GM12878 (cell line): ENCODE results near the gene TECR. TPM values are rescaled to one million over a fixed set of nuclear protein-coding genes. Genes with fewer than 3 reads are reported as not detected.

Source experiments
- ATF2 ChIP-seq: IDR thresholded peaks from 2 replicates; pipeline ENCODE4 v1.6.1; 2012; ENCODE audit warnings: low read length, inconsistent platforms
- HCFC1 ChIP-seq: fragments of 150-350 bp; IDR thresholded peaks from 2 replicates; pipeline ENCODE4 v1.6.1; 2014; ENCODE audit warnings: low read length
- NFXL1 ChIP-seq: fragments of 450-650 bp; IDR thresholded peaks from 2 replicates; pipeline ENCODE4 v1.6.1; 2017; ENCODE audit warnings: antibody characterized with exemption, mild to moderate bottlenecking, borderline replicate concordance
- TARDBP ChIP-seq: IDR thresholded peaks from 2 replicates; pipeline ENCODE4 v1.6.1; 2016; ENCODE audit warnings: borderline replicate concordance
- ZBTB40 ChIP-seq: fragments of 450-650 bp; IDR thresholded peaks from 2 replicates; pipeline ENCODE4 v1.6.1; 2016; ENCODE audit warnings: mild to moderate bottlenecking, moderate library complexity, borderline replicate concordance
- polyA plus RNA-seq, 11 experiments: library from polyadenylated mRNA; depleted of rRNA in 4 of 11; unstranded in 6 of 11; stranded (reverse) in 5 of 11; fragments of >200 nt; fragmentation: Nextera tagmentation in 4 of 11; fragmentation: Illumina TruSeq in 1 of 11; extraction: Ambion mirVana in 4 of 11; extraction: Trizol in 1 of 11; gene quantifications; 1 replicate in 1 of 11; 2 replicates in 10 of 11; pipeline versions ENCODE4 v1.2.1 to v1.2.3, GENCODE V29; 2011 to 2016; ENCODE audit warnings: inconsistent platforms in 2 of 11, missing spikeins in 2 of 11, low read depth in 1 of 11
- total RNA-seq, 4 experiments: library from RNA; depleted of rRNA in 3 of 4; stranded (reverse); fragments of >200 nt in 3 of 4; fragmentation: Illumina TruSeq in 1 of 4; extraction: Trizol in 1 of 4; gene quantifications; 2 replicates each; pipeline versions ENCODE4 v1.2.1 to v1.2.3, GENCODE V29; 2013 to 2021

The TECR gene
- total and polyA plus RNA-seq, 10 of the 15 experiments (the other 5 are each of a cell fraction or from before 2014, with no cell fraction given): 9.6 to 157 (median 64.2) TPM

GRCh38 chr19:14482172-14482941 lies 47.0 kb upstream of the TECR start (continued):
- TF ChIP-seq ZBTB40: no peak
- no peak for TF ChIP-seq TARDBP
- TF ChIP-seq HCFC1: no peak
- TF ChIP-seq ATF2: no peak
- TF ChIP-seq NFXL1: no peak
- TF ChIP-seq, all 136 proteins: peak for 0
